Adrenal gland (tissue), 5 donors: ENCODE measurements around the gene SMO.

Experiments used
- POLR2A ChIP-seq, 2 donors: fragments of 450-650 bp; IDR thresholded peaks; one replicate each; pipeline ENCODE4 v1.6.1; 2017; ENCODE audit warnings: antibody characterized with exemption in 2 of 2, mild to moderate bottlenecking in 2 of 2, moderate library complexity in 1 of 2
- TF ChIP-seq, protein P1 (sequence below), 6 experiments: fragments of 450-650 bp in 4 of 6; fragments of 200-600 bp in 2 of 6; sonication (generic) in 1 of 6; IDR thresholded peaks; 1 replicate in 5 of 6; 2 replicates in 1 of 6; pipeline versions ENCODE4 v1.5.1 to v1.8.0; 2016 to 2021; ENCODE audit warnings: antibody characterized with exemption in 6 of 6, mild to moderate bottlenecking in 2 of 6, moderate library complexity in 1 of 6
- donor health status: DM: no; HTN: no; CAD: no.

DNA sequence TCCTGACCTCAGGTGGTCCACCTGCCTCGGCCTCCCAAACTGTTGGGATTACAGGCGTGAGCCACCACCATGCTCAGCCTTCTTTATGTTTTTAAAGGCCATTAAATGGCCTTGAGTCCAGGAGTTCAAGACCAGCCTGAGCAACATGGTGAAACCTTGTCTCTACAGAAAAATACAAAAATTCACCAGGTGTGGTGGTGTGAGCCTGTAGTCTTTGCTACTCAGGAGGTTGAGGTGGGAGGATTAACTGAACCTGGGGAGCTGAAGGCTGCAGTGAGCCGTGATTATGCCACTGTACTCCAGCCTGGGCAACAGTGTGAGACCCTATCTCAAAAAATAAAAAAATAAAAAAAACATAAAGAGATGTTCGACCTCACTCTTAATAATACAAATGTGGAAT is 11.0 kb downstream of the SMO start:
- TF ChIP-seq, protein P1, sequence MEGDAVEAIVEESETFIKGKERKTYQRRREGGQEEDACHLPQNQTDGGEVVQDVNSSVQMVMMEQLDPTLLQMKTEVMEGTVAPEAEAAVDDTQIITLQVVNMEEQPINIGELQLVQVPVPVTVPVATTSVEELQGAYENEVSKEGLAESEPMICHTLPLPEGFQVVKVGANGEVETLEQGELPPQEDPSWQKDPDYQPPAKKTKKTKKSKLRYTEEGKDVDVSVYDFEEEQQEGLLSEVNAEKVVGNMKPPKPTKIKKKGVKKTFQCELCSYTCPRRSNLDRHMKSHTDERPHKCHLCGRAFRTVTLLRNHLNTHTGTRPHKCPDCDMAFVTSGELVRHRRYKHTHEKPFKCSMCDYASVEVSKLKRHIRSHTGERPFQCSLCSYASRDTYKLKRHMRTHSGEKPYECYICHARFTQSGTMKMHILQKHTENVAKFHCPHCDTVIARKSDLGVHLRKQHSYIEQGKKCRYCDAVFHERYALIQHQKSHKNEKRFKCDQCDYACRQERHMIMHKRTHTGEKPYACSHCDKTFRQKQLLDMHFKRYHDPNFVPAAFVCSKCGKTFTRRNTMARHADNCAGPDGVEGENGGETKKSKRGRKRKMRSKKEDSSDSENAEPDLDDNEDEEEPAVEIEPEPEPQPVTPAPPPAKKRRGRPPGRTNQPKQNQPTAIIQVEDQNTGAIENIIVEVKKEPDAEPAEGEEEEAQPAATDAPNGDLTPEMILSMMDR (IDR thresholded peaks at IDR 0.05): no peak
- no peak for TF ChIP-seq POLR2A (IDR thresholded peaks at IDR 0.05)
